DND-41 (cell line): ENCODE measurements around the gene LIPT1.

Experiments
- ATAC-seq: fragments of 200-7000 bp; cut with Tn5 transposase; 3 replicates; pipeline ENCODE4 v1.9.1; 2021; ENCODE audit warnings: low read depth; ENCODE audit not compliant: insufficient read depth
- DNase-seq: peaks from one replicate; pipeline ENCODE4 v3.0.0-alpha.2; 2020
- H2AFZ ChIP-seq: 2 replicates; pipeline ENCODE4 v1.6.0; 2012; ENCODE audit warnings: low read depth, low read length
- H3K27ac ChIP-seq: 2 replicates; pipeline ENCODE4 v1.5.1; 2012; ENCODE audit warnings: low read length, inconsistent platforms
- H3K27me3 ChIP-seq: fragments of 200-600 bp; sonication (generic); 2 replicates; pipeline ENCODE4 v1.6.0; 2012; ENCODE audit warnings: low read length, mild to moderate bottlenecking, inconsistent platforms; ENCODE audit not compliant: insufficient read depth, poor library complexity
- H3K36me3 ChIP-seq: 2 replicates; pipeline ENCODE4 v1.5.1; 2012; ENCODE audit warnings: low read length, inconsistent platforms; ENCODE audit not compliant: insufficient read depth
- H3K4me1 ChIP-seq: 2 replicates; pipeline ENCODE4 v1.5.1; 2012; ENCODE audit warnings: mild to moderate bottlenecking, low read length; ENCODE audit not compliant: insufficient read depth
- H3K4me2 ChIP-seq: 2 replicates; pipeline ENCODE4 v1.6.0; 2012; ENCODE audit warnings: mild to moderate bottlenecking, moderate library complexity, low read length, inconsistent platforms; ENCODE audit not compliant: insufficient read depth
- H3K4me3 ChIP-seq, 2 experiments: fragments of 200-600 bp in 1 of 2; shearing (Covaris generic) in 1 of 2; 2 replicates each; pipeline ENCODE4 v1.5.1; 2012 to 2016; ENCODE audit warnings: inconsistent platforms in 2 of 2, low read length in 2 of 2, mild to moderate bottlenecking in 2 of 2, low read depth in 1 of 2, moderate library complexity in 1 of 2
- H3K79me2 ChIP-seq: 2 replicates; pipeline ENCODE4 v1.6.0; 2012; ENCODE audit warnings: low read length, inconsistent platforms; ENCODE audit not compliant: insufficient read depth
- H3K9ac ChIP-seq: 2 replicates; pipeline ENCODE4 v1.6.0; 2012; ENCODE audit warnings: low read depth, mild to moderate bottlenecking, inconsistent platforms, low read length, moderate library complexity
- H3K9me3 ChIP-seq: 2 replicates; pipeline ENCODE4 v1.5.1; 2012; ENCODE audit warnings: low read length, moderate library complexity, mild to moderate bottlenecking, inconsistent platforms; ENCODE audit not compliant: insufficient read depth, severe bottlenecking
- H4K20me1 ChIP-seq: 2 replicates; pipeline ENCODE4 v1.6.0; 2012; ENCODE audit warnings: low read length; ENCODE audit not compliant: insufficient read depth
- EZH2 ChIP-seq: IDR thresholded peaks from 3 replicates; pipeline ENCODE4 v1.6.1; 2012; ENCODE audit warnings: borderline replicate concordance, low read depth, mild to moderate bottlenecking, moderate library complexity, low read length, inconsistent platforms; ENCODE audit not compliant: severe bottlenecking
- TF ChIP-seq, protein P1 (sequence below): IDR thresholded peaks from 2 replicates; pipeline ENCODE4 v1.5.1; 2012; ENCODE audit warnings: borderline replicate concordance, low read length, moderate library complexity, mild to moderate bottlenecking; ENCODE audit not compliant: poor library complexity, severe bottlenecking; ENCODE audit errors: extremely low read depth

The LIPT1 gene

DNA sequence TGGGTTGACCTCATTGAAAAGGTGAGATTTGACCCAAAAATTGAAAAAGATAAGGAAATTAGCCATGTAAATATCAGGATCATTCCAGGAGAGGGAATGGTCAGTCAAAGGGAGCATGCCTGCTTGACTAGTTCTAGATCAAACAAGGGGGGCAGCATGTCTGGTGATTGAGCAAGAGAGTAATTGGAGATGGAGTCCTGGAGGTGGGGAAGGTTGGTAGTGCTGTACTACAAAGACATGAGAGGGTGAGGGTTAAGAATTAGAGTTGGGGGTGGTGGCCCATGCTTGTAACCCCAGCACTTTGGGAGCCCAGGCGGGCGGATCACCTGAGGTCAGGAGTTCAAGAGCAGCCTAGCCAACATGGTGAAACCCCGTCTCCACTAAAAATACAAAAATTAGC is 28.3 kb downstream of the LIPT1 start:
- H3K27me3 ChIP-seq: no peaks in the 10 kb centered on the region
- H3K27ac ChIP-seq: no peak overlapping the region
- peaks cover 10% of the 10 kb centered on the region for H3K36me3 ChIP-seq
- peaks cover 91% of the 10 kb centered on the region for H3K79me2 ChIP-seq
- peak overlapping the region; percentile 91; the same call in 1 of the 2 replicates for H3K4me2 ChIP-seq
- TF ChIP-seq, protein P1, sequence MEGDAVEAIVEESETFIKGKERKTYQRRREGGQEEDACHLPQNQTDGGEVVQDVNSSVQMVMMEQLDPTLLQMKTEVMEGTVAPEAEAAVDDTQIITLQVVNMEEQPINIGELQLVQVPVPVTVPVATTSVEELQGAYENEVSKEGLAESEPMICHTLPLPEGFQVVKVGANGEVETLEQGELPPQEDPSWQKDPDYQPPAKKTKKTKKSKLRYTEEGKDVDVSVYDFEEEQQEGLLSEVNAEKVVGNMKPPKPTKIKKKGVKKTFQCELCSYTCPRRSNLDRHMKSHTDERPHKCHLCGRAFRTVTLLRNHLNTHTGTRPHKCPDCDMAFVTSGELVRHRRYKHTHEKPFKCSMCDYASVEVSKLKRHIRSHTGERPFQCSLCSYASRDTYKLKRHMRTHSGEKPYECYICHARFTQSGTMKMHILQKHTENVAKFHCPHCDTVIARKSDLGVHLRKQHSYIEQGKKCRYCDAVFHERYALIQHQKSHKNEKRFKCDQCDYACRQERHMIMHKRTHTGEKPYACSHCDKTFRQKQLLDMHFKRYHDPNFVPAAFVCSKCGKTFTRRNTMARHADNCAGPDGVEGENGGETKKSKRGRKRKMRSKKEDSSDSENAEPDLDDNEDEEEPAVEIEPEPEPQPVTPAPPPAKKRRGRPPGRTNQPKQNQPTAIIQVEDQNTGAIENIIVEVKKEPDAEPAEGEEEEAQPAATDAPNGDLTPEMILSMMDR: no peak
- no peak for TF ChIP-seq EZH2
- H4K20me1 ChIP-seq: peaks cover 4% of the 10 kb centered on the region; the same call in 1 of the 2 replicates
- no peak for DNase-seq
- H3K9me3 ChIP-seq: no peaks in the 10 kb centered on the region
- peaks cover 46% of the 10 kb centered on the region for H3K4me1 ChIP-seq
- no peak overlapping the region; a peak in 1 of 4 replicates for H3K4me3 ChIP-seq
- ATAC-seq: no peak
- no peak overlapping the region for H2AFZ ChIP-seq
- H3K9ac ChIP-seq: no peak overlapping the region

DNA sequence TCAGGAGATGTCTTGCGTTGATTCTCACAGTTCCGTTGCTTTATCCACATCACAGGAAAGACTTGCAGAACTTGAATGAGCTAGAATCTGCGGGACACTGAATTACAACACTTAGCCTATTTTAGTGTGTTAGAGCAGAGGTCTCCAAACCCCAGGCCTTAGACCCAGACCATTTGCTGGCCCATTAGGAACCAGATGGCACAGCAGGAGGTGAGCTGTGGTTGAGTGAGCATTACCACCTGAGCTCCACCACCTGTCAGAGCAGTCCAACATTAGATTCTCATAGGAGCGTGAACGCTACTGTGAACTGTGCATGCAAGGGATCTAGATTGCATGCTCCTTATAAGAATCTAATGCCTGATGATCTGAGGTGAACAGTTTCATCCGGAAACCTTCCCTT is 30.0 kb downstream of the LIPT1 start:
- H3K4me2 ChIP-seq: no peak overlapping the region
- peaks cover 29% of the 10 kb centered on the region for H3K4me1 ChIP-seq
- TF ChIP-seq EZH2: no peak
- TF ChIP-seq, protein P1: no peak
- DNase-seq (no peak), ATAC-seq (no peak)
- H3K9me3 ChIP-seq: no peaks in the 10 kb centered on the region
- H3K36me3 ChIP-seq: peaks cover 18% of the 10 kb centered on the region
- H3K4me3 ChIP-seq: no peak overlapping the region
- peaks cover 4% of the 10 kb centered on the region; the same call in 1 of the 2 replicates for H4K20me1 ChIP-seq
- no peak overlapping the region for H3K27ac ChIP-seq
- no peak overlapping the region for H3K9ac ChIP-seq
- no peaks in the 10 kb centered on the region for H3K27me3 ChIP-seq
- peaks cover 83% of the 10 kb centered on the region for H3K79me2 ChIP-seq
- no peak overlapping the region for H2AFZ ChIP-seq

DNA sequence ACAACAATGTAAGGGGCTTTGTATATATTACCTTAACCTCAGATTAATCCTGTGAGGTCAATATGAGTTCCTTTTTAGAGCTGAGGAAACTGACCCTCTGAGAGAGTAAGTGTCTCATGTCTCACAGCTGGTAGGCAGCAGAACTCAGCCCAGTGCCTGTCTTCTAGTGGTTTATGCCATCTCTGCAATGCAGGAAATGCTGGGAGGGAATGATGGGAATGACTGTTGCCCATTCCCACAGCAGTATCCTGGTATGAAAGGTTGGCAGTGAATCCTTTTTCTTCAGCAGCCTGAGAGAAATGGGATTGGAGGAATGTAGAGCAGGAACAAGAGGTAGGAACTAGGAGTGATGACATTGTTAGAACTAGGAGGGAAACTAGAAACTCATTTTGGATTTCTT is 32.2 kb downstream of the LIPT1 start:
- Histone ChIP-seq H3K4me3 (no peak overlapping the region), H3K4me1 (peaks cover 19% of the 10 kb centered on the region), H3K27ac (no peak overlapping the region), H3K9ac (no peak overlapping the region), H3K27me3 (no peaks in the 10 kb centered on the region), H3K36me3 (peaks cover 33% of the 10 kb centered on the region), H3K9me3 (no peaks in the 10 kb centered on the region), H3K79me2 (peaks cover 67% of the 10 kb centered on the region), H3K4me2 (no peak overlapping the region), H2AFZ (no peak overlapping the region), H4K20me1 (peaks cover 4% of the 10 kb centered on the region; the same call in 1 of the 2 replicates)
- no peak for ATAC-seq
- DNase-seq: no peak
- TF ChIP-seq, protein P1: no peak
- no peak for TF ChIP-seq EZH2

DNA sequence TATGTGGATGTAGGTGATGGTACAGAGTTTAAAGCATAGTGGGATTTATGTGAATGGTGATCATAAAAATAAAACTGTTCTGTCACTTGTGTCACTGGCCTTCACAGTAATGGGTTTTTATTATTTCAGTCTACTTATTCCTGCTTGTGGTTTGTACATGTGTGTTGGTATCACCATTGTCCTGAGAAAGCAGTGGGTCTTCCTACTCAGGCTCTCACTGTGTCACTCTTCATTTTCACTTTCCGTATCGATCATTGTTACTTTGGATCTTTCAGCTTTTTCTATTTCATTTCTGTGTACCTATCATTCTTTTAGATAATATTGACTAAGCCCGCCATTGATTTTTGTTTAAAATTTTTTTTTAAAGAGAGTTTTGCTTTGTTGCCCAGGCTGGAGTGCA is 33.6 kb downstream of the LIPT1 start:
- Histone ChIP-seq H3K27me3 (no peaks in the 10 kb centered on the region), H2AFZ (no peak overlapping the region), H3K9me3 (no peaks in the 10 kb centered on the region), H4K20me1 (peaks cover 4% of the 10 kb centered on the region; the same call in 1 of the 2 replicates), H3K4me3 (no peak overlapping the region), H3K4me2 (no peak overlapping the region), H3K79me2 (peaks cover 54% of the 10 kb centered on the region), H3K27ac (no peak overlapping the region), H3K36me3 (peaks cover 39% of the 10 kb centered on the region), H3K9ac (no peak overlapping the region), H3K4me1 (peaks cover 6% of the 10 kb centered on the region; the same call in 1 of the 2 replicates)
- ATAC-seq (no peak), DNase-seq (no peak)
- TF ChIP-seq, protein P1: no peak
- no peak for TF ChIP-seq EZH2
